ENCODE data around the gene CRACDL. TPM values are rescaled to one million over a fixed set of nuclear protein-coding genes. Genes with fewer than 3 reads are reported as not detected.

Gene CRACDL
- total RNA-seq, 5 donors from 2014 or later (not counting 1 experiment from before 2014, with no cell fraction given), result 0.23 to 2.0 (median 1.7) TPM

DNA sequence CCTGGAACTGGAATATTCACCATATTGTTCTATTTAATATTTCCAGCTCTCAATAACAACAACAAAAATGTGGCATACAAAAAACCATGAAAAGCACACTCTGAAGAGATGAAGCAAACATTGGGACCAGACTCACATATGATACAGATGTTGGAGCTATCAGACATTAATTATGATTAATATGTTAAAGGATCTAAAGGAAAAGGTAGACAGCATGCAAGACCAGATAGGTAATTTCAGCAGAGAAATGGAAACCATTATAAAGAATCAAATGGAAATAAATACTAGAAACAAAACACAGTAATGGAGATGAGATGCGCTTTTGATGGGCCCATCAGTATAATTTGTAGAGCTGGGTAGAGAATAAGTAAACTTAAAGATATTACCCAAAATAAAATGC lies 154.2 kb downstream of the CRACDL start:
- Histone ChIP-seq H3K4me3 (ENCODE audit: control insufficient read depth in 1 of 2, extremely low read depth in 1 of 2, low read length in 1 of 2) (no peak overlapping the region), H3K27ac (ENCODE audit: low read length) (no peak overlapping the region), H3K27me3 (replicated peaks in 1 of 2; ENCODE audit: control insufficient read depth in 2 of 2, extremely low read depth in 1 of 2, insufficient read depth in 2 of 2, low read length in 1 of 2) (no peaks in the 10 kb centered on the region), H3K36me3 (ENCODE audit: control insufficient read depth in 2 of 2, extremely low read depth in 1 of 2, insufficient read depth in 1 of 2, low read length in 1 of 2) (no peaks in the 10 kb centered on the region), H3K4me1 (ENCODE audit: control insufficient read depth in 1 of 2, extremely low read depth in 1 of 2, insufficient read depth in 2 of 2, low read length in 2 of 2) (no peaks in the 10 kb centered on the region), H3K9me3 (peaks cover 2% of the 10 kb centered on the region)
- ChIA-PET CTCF (interaction anchor here in 1 of 2 donors (0.7 kb wide), 1 partner anchor 61 kb away, joined by 3 read pairs; no protein-coding TSS in a partner anchor), POLR2A (interaction anchor here in 1 of 2 donors (0.6 kb wide), 1 partner anchor 316 kb away, joined by 3 read pairs; no protein-coding TSS in a partner anchor)
- H3K27ac Mint-ChIP-seq, result no peak overlapping the region
- peaks cover 6 to 11% (median 9%) of the 10 kb centered on the region in 3 donors for H3K9me3 Mint-ChIP-seq
- H3K4me1 Mint-ChIP-seq, result peaks cover 2 to 5% (median 3%) of the 10 kb centered on the region in 3 donors
- no peak overlapping the region for H3K4me3 Mint-ChIP-seq
- DNase-seq (no peak), ATAC-seq (replicated peaks in 1 of 4) (no peak)
- peaks cover 9% of the 10 kb centered on the region for H3K36me3 Mint-ChIP-seq
- no CpG with 5 or more reads among the region's 1 CpG for WGBS (ENCODE audit: insufficient coverage)
- H3K27me3 Mint-ChIP-seq, result no peaks in the 10 kb centered on the region

DNA sequence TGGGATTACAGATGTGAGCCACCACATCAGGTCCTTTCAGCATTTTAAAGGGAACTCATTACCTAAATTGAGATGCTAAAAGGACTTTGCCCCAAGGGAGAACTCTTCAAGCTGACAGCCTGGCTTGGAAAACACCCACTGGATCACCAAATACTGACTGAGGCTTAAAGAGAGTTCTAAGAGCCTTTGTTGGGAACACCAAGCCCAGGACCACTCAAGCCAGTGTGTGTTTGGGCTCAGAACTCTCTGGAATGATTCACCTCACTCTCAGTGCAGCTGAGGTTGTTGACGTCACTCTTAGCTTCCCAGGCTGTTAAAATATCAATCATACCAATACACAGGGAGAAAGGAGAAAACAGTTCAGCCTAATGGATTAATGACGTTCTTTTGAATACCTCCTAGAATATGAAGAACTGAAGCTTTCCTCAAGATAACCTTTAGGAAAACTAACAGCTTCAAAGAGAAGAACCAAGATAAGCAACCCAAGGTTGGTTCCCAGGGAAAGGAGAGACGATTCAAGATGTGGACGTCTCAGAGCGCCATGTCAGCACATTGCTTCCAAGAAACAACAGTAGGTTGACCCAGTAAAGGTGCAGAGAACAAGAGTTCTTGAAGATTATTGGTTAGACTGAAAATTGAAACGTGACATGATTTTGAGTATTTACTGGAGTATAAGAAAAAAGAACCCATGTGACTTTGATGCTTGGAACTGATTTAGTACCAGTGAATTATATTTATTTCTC lies 157.1 kb downstream of the CRACDL start:
- Mint-ChIP-seq H3K27ac (no peak overlapping the region), H3K27me3 (no peaks in the 10 kb centered on the region), H3K36me3 (peaks cover 9% of the 10 kb centered on the region), H3K9me3 (peaks cover 6 to 11% (median 9%) of the 10 kb centered on the region in 3 donors), H3K4me3 (no peak overlapping the region), H3K4me1 (peaks cover 18 to 28% (median 27%) of the 10 kb centered on the region in 3 donors)
- Histone ChIP-seq H3K27ac (ENCODE audit: low read length) (no peak overlapping the region), H3K4me1 (ENCODE audit: control insufficient read depth in 1 of 2, extremely low read depth in 1 of 2, insufficient read depth in 2 of 2, low read length in 2 of 2) (peaks cover 5 to 19% of the 10 kb centered on the region in 2 experiments), H3K36me3 (ENCODE audit: control insufficient read depth in 2 of 2, extremely low read depth in 1 of 2, insufficient read depth in 1 of 2, low read length in 1 of 2) (no peaks in the 10 kb centered on the region), H3K4me3 (ENCODE audit: control insufficient read depth in 1 of 2, extremely low read depth in 1 of 2, low read length in 1 of 2) (no peak overlapping the region), H3K27me3 (replicated peaks in 1 of 2; ENCODE audit: control insufficient read depth in 2 of 2, extremely low read depth in 1 of 2, insufficient read depth in 2 of 2, low read length in 1 of 2) (no peaks in the 10 kb centered on the region), H3K9me3 (peaks cover 2% of the 10 kb centered on the region)
- ChIA-PET POLR2A (no interaction called here), CTCF (no interaction called here)
- ATAC-seq (replicated peaks in 1 of 4), result no peak
- 94% methylated on average over 3 of the region's 6 CpGs for WGBS (ENCODE audit: insufficient coverage)
- no peak for DNase-seq

DNA sequence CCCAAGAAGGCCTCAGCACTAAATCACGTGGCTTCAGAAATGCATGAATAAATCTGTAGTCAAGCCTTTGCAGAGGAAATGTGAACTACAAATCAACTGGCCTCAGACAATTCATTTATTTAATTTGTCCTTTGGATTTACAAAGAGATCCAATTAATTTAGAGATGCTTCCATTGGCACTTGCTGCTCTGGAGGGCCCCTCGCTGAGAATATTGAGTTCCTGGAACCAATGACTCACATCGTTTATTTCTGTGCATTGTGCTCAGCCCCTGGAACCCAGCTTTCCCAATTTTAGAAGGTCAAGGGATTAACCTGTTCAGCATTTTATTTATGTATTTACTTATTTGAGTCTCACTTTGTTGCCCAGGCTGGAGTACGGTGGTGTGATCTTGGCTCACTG lies 157.9 kb downstream of the CRACDL start:
- H3K27ac ChIP-seq (ENCODE audit: low read length), result no peak overlapping the region
- no peak overlapping the region for H3K4me3 ChIP-seq (ENCODE audit: control insufficient read depth in 1 of 2, extremely low read depth in 1 of 2, low read length in 1 of 2)
- H3K9me3 ChIP-seq, result peaks cover 2% of the 10 kb centered on the region
- Mint-ChIP-seq H3K9me3 (peaks cover 6 to 11% (median 9%) of the 10 kb centered on the region in 3 donors), H3K27ac (no peak overlapping the region), H3K27me3 (no peaks in the 10 kb centered on the region), H3K4me1 (peaks cover 25 to 36% (median 34%) of the 10 kb centered on the region in 3 donors), H3K36me3 (peaks cover 9% of the 10 kb centered on the region), H3K4me3 (no peak overlapping the region)
- POLR2A ChIA-PET, result no interaction called here
- DNase-seq, result no peak
- no peaks in the 10 kb centered on the region for H3K36me3 ChIP-seq (ENCODE audit: control insufficient read depth in 2 of 2, extremely low read depth in 1 of 2, insufficient read depth in 1 of 2, low read length in 1 of 2)
- CTCF ChIA-PET, result no interaction called here
- peaks cover 13 to 27% of the 10 kb centered on the region in 2 experiments for H3K4me1 ChIP-seq (ENCODE audit: control insufficient read depth in 1 of 2, extremely low read depth in 1 of 2, insufficient read depth in 2 of 2, low read length in 2 of 2)
- H3K27me3 ChIP-seq (replicated peaks in 1 of 2; ENCODE audit: control insufficient read depth in 2 of 2, extremely low read depth in 1 of 2, insufficient read depth in 2 of 2, low read length in 1 of 2), result no peaks in the 10 kb centered on the region
- ATAC-seq (replicated peaks in 1 of 4), result no peak
- WGBS (ENCODE audit: insufficient coverage), result 83% methylated on average over 1 of the region's 4 CpGs

DNA sequence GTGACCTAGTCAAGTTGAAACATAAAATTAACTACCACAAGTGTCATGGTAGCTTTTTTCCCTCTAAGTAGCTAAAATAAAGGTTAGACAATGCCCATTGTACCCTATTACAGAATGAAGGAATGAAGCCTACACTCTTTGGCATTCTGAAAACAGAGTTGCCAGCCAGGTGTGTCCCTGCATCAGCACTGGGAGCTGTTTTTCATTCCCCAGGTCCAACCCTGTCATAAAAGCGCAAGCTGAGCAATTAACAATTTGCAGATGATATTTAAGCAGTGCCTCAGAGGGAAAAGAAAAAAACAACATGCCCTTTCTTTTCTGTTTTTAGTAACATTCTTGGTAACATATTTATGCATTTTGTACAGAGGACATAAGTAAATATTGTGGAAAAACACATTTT lies 158.3 kb downstream of the CRACDL start:
- no peak overlapping the region for H3K4me3 Mint-ChIP-seq
- H3K27ac Mint-ChIP-seq, result peak overlapping the region in 1 of 2 donors; percentile 61
- ChIA-PET CTCF (no interaction called here), POLR2A (no interaction called here)
- no peak overlapping the region for H3K27ac ChIP-seq (ENCODE audit: low read length)
- DNase-seq (no peak), ATAC-seq (replicated peaks in 1 of 4) (no peak)
- peaks cover 30 to 40% (median 39%) of the 10 kb centered on the region in 3 donors for H3K4me1 Mint-ChIP-seq
- no peak overlapping the region for H3K4me3 ChIP-seq (ENCODE audit: control insufficient read depth in 1 of 2, extremely low read depth in 1 of 2, low read length in 1 of 2)
- peaks cover 6 to 11% (median 9%) of the 10 kb centered on the region in 3 donors for H3K9me3 Mint-ChIP-seq
- peaks cover 17 to 31% of the 10 kb centered on the region in 2 experiments for H3K4me1 ChIP-seq (ENCODE audit: control insufficient read depth in 1 of 2, extremely low read depth in 1 of 2, insufficient read depth in 2 of 2, low read length in 2 of 2)
- peaks cover 9% of the 10 kb centered on the region for H3K36me3 Mint-ChIP-seq
- WGBS (ENCODE audit: insufficient coverage), result no CpG with 5 or more reads among the region's 1 CpG
- no peaks in the 10 kb centered on the region for H3K27me3 Mint-ChIP-seq
- no peaks in the 10 kb centered on the region for H3K27me3 ChIP-seq (replicated peaks in 1 of 2; ENCODE audit: control insufficient read depth in 2 of 2, extremely low read depth in 1 of 2, insufficient read depth in 2 of 2, low read length in 1 of 2)
- H3K36me3 ChIP-seq (ENCODE audit: control insufficient read depth in 2 of 2, extremely low read depth in 1 of 2, insufficient read depth in 1 of 2, low read length in 1 of 2), result no peaks in the 10 kb centered on the region
- H3K9me3 ChIP-seq, result peaks cover under 1% of the 10 kb centered on the region

DNA sequence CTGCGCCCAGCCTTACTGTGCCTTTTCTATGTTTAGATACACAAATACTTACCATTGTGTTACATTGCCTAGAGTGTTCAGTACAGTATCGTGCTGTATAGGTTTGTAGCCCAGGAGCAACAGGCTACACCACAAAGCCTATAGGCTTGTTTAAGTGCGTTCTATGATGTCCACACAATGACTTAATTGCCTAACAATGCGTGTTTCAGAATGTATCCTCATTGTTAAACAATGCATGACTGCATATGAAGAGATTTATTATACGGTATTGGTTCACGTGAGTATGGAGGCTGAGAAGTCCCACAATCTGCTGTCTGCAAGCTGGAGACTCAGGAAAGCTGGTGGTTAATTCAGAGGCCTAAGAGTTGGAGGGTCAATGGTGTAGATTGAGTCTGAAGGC lies 158.9 kb downstream of the CRACDL start:
- Histone ChIP-seq H3K27ac (ENCODE audit: low read length) (no peak overlapping the region), H3K4me3 (ENCODE audit: control insufficient read depth in 1 of 2, extremely low read depth in 1 of 2, low read length in 1 of 2) (no peak overlapping the region), H3K36me3 (ENCODE audit: control insufficient read depth in 2 of 2, extremely low read depth in 1 of 2, insufficient read depth in 1 of 2, low read length in 1 of 2) (no peaks in the 10 kb centered on the region), H3K9me3 (no peaks in the 10 kb centered on the region), H3K27me3 (replicated peaks in 1 of 2; ENCODE audit: control insufficient read depth in 2 of 2, extremely low read depth in 1 of 2, insufficient read depth in 2 of 2, low read length in 1 of 2) (no peaks in the 10 kb centered on the region), H3K4me1 (ENCODE audit: control insufficient read depth in 1 of 2, extremely low read depth in 1 of 2, insufficient read depth in 2 of 2, low read length in 2 of 2) (peaks cover 23 to 37% of the 10 kb centered on the region in 2 experiments)
- WGBS (ENCODE audit: insufficient coverage), result 100% methylated on average over 4 of the region's 6 CpGs
- ATAC-seq (replicated peaks in 1 of 4) (no peak), DNase-seq (no peak)
- CTCF ChIA-PET, result no interaction called here
- H3K4me1 Mint-ChIP-seq, result peaks cover 36 to 46% (median 45%) of the 10 kb centered on the region in 3 donors
- no peaks in the 10 kb centered on the region for H3K27me3 Mint-ChIP-seq
- peaks cover 4 to 6% (median 5%) of the 10 kb centered on the region in 3 donors for H3K9me3 Mint-ChIP-seq
- POLR2A ChIA-PET, result no interaction called here
- peaks cover 4% of the 10 kb centered on the region for H3K36me3 Mint-ChIP-seq
- no peak overlapping the region for H3K4me3 Mint-ChIP-seq
- H3K27ac Mint-ChIP-seq, result peak overlapping the region; percentile 8 to 22

DNA sequence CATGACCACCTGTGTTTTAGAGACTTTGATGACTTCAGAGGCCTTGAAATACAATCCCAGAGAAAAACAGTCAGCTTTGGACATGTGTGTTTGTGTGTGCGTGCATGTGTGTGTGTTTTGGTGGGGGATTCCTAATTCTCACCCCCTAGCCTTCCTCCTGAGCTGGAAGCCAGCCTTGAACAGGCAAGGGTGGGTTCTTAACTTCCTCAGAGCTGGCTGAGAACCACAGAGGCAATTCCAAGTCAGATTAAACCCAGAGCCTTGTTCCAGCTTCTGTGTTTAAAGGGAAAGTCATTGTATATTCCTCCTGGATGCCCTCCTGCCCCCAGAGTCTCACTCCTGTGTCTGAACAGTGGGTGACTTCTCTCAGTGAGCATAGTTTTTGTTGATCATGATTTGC lies 159.9 kb downstream of the CRACDL start:
- H3K9me3 ChIP-seq, result no peaks in the 10 kb centered on the region
- DNase-seq, result no peak
- H3K27ac ChIP-seq (ENCODE audit: low read length), result no peak overlapping the region
- CTCF ChIA-PET, result interaction anchor here in 1 of 2 donors (0.6 kb wide), 1 partner anchor 173 kb away, joined by 8 read pairs; no protein-coding TSS in a partner anchor
- Mint-ChIP-seq H3K36me3 (no peaks in the 10 kb centered on the region), H3K27ac (peak overlapping the region; percentile 99 to 100), H3K27me3 (no peaks in the 10 kb centered on the region), H3K4me1 (peaks cover 45 to 56% (median 54%) of the 10 kb centered on the region in 3 donors), H3K9me3 (no peaks in the 10 kb centered on the region), H3K4me3 (no peak overlapping the region)
- H3K4me1 ChIP-seq (ENCODE audit: control insufficient read depth in 1 of 2, extremely low read depth in 1 of 2, insufficient read depth in 2 of 2, low read length in 2 of 2), result peaks cover 31 to 47% of the 10 kb centered on the region in 2 experiments
- POLR2A ChIA-PET, result no interaction called here
- no peaks in the 10 kb centered on the region for H3K27me3 ChIP-seq (replicated peaks in 1 of 2; ENCODE audit: control insufficient read depth in 2 of 2, extremely low read depth in 1 of 2, insufficient read depth in 2 of 2, low read length in 1 of 2)
- no peak for ATAC-seq (replicated peaks in 1 of 4)
- no peaks in the 10 kb centered on the region for H3K36me3 ChIP-seq (ENCODE audit: control insufficient read depth in 2 of 2, extremely low read depth in 1 of 2, insufficient read depth in 1 of 2, low read length in 1 of 2)
- no CpG with 5 or more reads among the region's 1 CpG for WGBS (ENCODE audit: insufficient coverage)
- H3K4me3 ChIP-seq (ENCODE audit: control insufficient read depth in 1 of 2, extremely low read depth in 1 of 2, low read length in 1 of 2), result no peak overlapping the region

Data from T-cell (primary cell).